DMS53 (cell line): ENCODE measurements around the gene PPOX.

Experiments
- DNase-seq: peaks from one replicate; lab custom pipeline; 2025; lab: John Stamatoyannopoulos, UW

The PPOX gene

GRCh38 chr1:161153682-161154337 lies 12.4 kb upstream of the PPOX start, which contains the start of gene UFC1:
Gene UFC1, plus strand, starts transcription at chr1:161153978. Its CDS starts 20 bp downstream, at chr1:161153998.
- DNase-seq = peak; percentile 96

GRCh38 chr1:161157867-161158266 lies 8.4 kb upstream of the PPOX start:
- DNase-seq = no peak

GRCh38 chr1:161158316-161159010 lies 7.8 kb upstream of the PPOX start:
- peak; percentile 63 for DNase-seq

GRCh38 chr1:161159087-161159912 lies 6.9 kb upstream of the PPOX start, which contains the start of gene USP21:
Gene USP21, plus strand, starts transcription at chr1:161159500. Its CDS starts 1,141 bp downstream, at chr1:161160641.
- DNase-seq = peak; percentile 96

- DNase-seq = no peak
Measured at GRCh38 chr1:161159913-161160243, 6.3 kb upstream of the PPOX start.

GRCh38 chr1:161160671-161161145 lies 5.5 kb upstream of the PPOX start:
- DNase-seq = no peak

GRCh38 chr1:161161652-161162051 lies 4.6 kb upstream of the PPOX start:
- DNase-seq = no peak

GRCh38 chr1:161162052-161162451 lies 4.2 kb upstream of the PPOX start:
- no peak for DNase-seq

- no peak for DNase-seq
Measured at GRCh38 chr1:161162806-161163205, 3.4 kb upstream of the PPOX start.

GRCh38 chr1:161163793-161164192 lies 2.4 kb upstream of the PPOX start:
- DNase-seq = no peak

- DNase-seq = peak; percentile 51
Measured at GRCh38 chr1:161164901-161165610, 1.2 kb upstream of the PPOX start.

GRCh38 chr1:161166669-161167548 lies 683 bp downstream of the PPOX start:
- DNase-seq = peak; percentile 68

- DNase-seq = no peak
Measured at GRCh38 chr1:161168906-161169305, 2.7 kb downstream of the PPOX start.

- DNase-seq = no peak
Measured at GRCh38 chr1:161171191-161171590, 5.0 kb downstream of the PPOX start.

- no peak for DNase-seq
Measured at GRCh38 chr1:161171696-161172095, 5.5 kb downstream of the PPOX start.

- DNase-seq = no peak
Measured at GRCh38 chr1:161172349-161172748, 6.1 kb downstream of the PPOX start.

GRCh38 chr1:161172776-161173376 lies 6.7 kb downstream of the PPOX start:
- DNase-seq = no peak

GRCh38 chr1:161173711-161174110 lies 7.5 kb downstream of the PPOX start:
- no peak for DNase-seq

- DNase-seq = no peak
Measured at GRCh38 chr1:161174911-161175310, 8.7 kb downstream of the PPOX start.

- DNase-seq = no peak
Measured at GRCh38 chr1:161175771-161176453, 9.7 kb downstream of the PPOX start.
